ENCODE measurements around the gene LIME1. TPM values are rescaled to one million over a fixed set of nuclear protein-coding genes. Genes with fewer than 3 reads are reported as not detected.

LIME1 gene
- total and polyA plus RNA-seq, 4 donors = 6.5 to 57.6 (median 8.6) TPM

GRCh38 chr20:63787302-63787701 lies 50.8 kb downstream of the LIME1 start:
- Histone ChIP-seq H3K9me3 (ENCODE audit: control insufficient read depth, low read length) (no peaks in the 10 kb centered on the region), H3K27me3 (ENCODE audit: control insufficient read depth in 1 of 2, insufficient read depth in 2 of 2, low read length in 1 of 2) (no peaks in the 10 kb centered on the region), H3K4me1 (ENCODE audit: control insufficient read depth in 1 of 2, insufficient read depth in 2 of 2, low read length in 2 of 2) (no peaks in the 10 kb centered on the region), H3K36me3 (ENCODE audit: control insufficient read depth in 1 of 2, insufficient read depth in 2 of 2, low read length in 1 of 2) (peaks cover 0 to 5% of the 10 kb centered on the region in 2 donors), H3K4me3 (ENCODE audit: low read length in 2 of 2) (no peak overlapping the region), H3K27ac (ENCODE audit: low read depth in 1 of 2, low read length in 2 of 2) (no peak overlapping the region)
- intact Hi-C loops (cut with DNase I) = loop anchor here (2.0 to 5.0 kb wide), 3 partner anchors 75 to 185 kb away; partner anchors contain the start of genes ABHD16B (in 1 of the 2) and TPD52L2 (in 1 of the 2)
- 52 to 63% methylated on average over 11 of the region's 11 CpGs for WGBS, 2 donors
- DNase-seq (no peak), ATAC-seq (ENCODE audit: low FRiP score) (no peak)

DNA sequence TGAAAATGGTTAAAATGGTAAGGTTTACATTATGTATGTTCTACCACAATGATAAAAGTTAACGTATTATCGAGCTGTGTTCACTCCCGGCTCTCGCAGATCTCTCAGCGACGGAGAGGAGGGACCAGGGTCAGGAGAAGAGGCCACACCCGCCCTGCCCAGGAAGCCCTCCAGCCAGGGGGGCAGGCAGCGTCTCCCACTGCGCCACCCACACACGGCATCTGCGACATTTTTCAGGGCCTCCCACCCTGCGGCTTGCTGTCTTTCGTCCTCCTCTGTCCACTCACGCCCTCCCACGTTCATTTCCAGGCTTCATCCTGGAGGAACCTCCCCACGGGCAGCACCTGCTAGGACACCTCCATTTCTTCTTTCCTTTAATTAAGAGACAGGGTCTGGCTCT lies 51.3 kb downstream of the LIME1 start:
- H3K36me3 ChIP-seq (ENCODE audit: control insufficient read depth in 1 of 2, insufficient read depth in 2 of 2, low read length in 1 of 2) = peaks cover 0 to 5% of the 10 kb centered on the region in 2 donors
- intact Hi-C loops (cut with DNase I) = loop anchor here (2.0 to 5.0 kb wide), 3 partner anchors 75 to 185 kb away; partner anchors contain the start of genes ABHD16B (in 1 of the 2) and TPD52L2 (in 1 of the 2)
- H3K27me3 ChIP-seq (ENCODE audit: control insufficient read depth in 1 of 2, insufficient read depth in 2 of 2, low read length in 1 of 2) = no peaks in the 10 kb centered on the region
- H3K4me1 ChIP-seq (ENCODE audit: control insufficient read depth in 1 of 2, insufficient read depth in 2 of 2, low read length in 2 of 2) = no peaks in the 10 kb centered on the region
- H3K9me3 ChIP-seq (ENCODE audit: control insufficient read depth, low read length) = no peaks in the 10 kb centered on the region
- no peak for ATAC-seq (ENCODE audit: low FRiP score)
- H3K4me3 ChIP-seq (ENCODE audit: low read length in 2 of 2) = no peak overlapping the region
- H3K27ac ChIP-seq (ENCODE audit: low read depth in 1 of 2, low read length in 2 of 2) = no peak overlapping the region
- WGBS, 2 donors = 81 to 82% methylated on average over 16 of the region's 16 CpGs
- DNase-seq = no peak

Other genes with a start within 250 kb of the LIME1 start
- gene EEF1A2, start 237.6 kb upstream of the LIME1 start, total RNA-seq = 1 to 10 TPM in 1 of 2 donors, under 1 TPM in 1; 0.88 to 1.5 TPM
- gene EEF1A2, start 237.6 kb upstream of the LIME1 start, polyA plus RNA-seq = 1 to 10 TPM in 1 of 2 donors, under 1 TPM in 1; 0.64 to 6.0 TPM
- gene PPDPF, start 215.9 kb upstream of the LIME1 start, total RNA-seq = 100 to 1,000 TPM; 176 to 190 TPM
- gene PPDPF, start 215.9 kb upstream of the LIME1 start, polyA plus RNA-seq = 100 to 1,000 TPM; 360 to 386 TPM
- under 1 TPM; 0.19 to 0.30 TPM for gene PTK6, start 199.3 kb upstream of the LIME1 start, total RNA-seq
- 1 to 10 TPM in 1 of 2 donors, under 1 TPM in 1; 0.10 to 4.6 TPM for gene PTK6, start 199.3 kb upstream of the LIME1 start, polyA plus RNA-seq
- not detected for gene SRMS, start 188.9 kb upstream of the LIME1 start, total RNA-seq
- not detected for gene SRMS, start 188.9 kb upstream of the LIME1 start, polyA plus RNA-seq
- gene FNDC11, start 182.5 kb upstream of the LIME1 start, total RNA-seq = under 1 TPM in 1 of 2 donors, not detected in 1; 0.57 TPM
- under 1 TPM in 1 of 2 donors, not detected in 1; 0.84 TPM for gene FNDC11, start 182.5 kb upstream of the LIME1 start, polyA plus RNA-seq
- gene HELZ2, start 162.4 kb upstream of the LIME1 start, total RNA-seq = 10 to 100 TPM; 23.2 to 41.6 TPM
- gene HELZ2, start 162.4 kb upstream of the LIME1 start, polyA plus RNA-seq = 1 to 10 TPM; 2.3 to 4.8 TPM
- gene GMEB2, start 109.6 kb upstream of the LIME1 start, total RNA-seq = 10 to 100 TPM; 10.2 to 10.3 TPM
- gene GMEB2, start 109.6 kb upstream of the LIME1 start, polyA plus RNA-seq = 1 to 10 TPM; 3.9 to 9.6 TPM
- gene STMN3, start 83.2 kb upstream of the LIME1 start, total RNA-seq = 10 to 100 TPM; 10.5 to 31.2 TPM
- gene STMN3, start 83.2 kb upstream of the LIME1 start, polyA plus RNA-seq = 10 to 100 TPM; 11.3 to 26.1 TPM
- 10 to 100 TPM; 35.5 to 43.0 TPM for gene RTEL1, start 78.4 kb upstream of the LIME1 start, total RNA-seq
- 100 to 1,000 TPM in 1 of 2 donors, 1 to 10 TPM in 1; 6.8 to 114 TPM for gene RTEL1, start 78.4 kb upstream of the LIME1 start, polyA plus RNA-seq
- gene TNFRSF6B, start 40.0 kb upstream of the LIME1 start, total RNA-seq = 10 to 100 TPM in 1 of 2 donors, 1 to 10 TPM in 1; 5.9 to 11.5 TPM
- 10 to 100 TPM in 1 of 2 donors, 1 to 10 TPM in 1; 2.1 to 73.9 TPM for gene TNFRSF6B, start 40.0 kb upstream of the LIME1 start, polyA plus RNA-seq
- gene ARFRP1, start 28.7 kb upstream of the LIME1 start, total RNA-seq = 10 to 100 TPM; 46.3 to 51.7 TPM
- gene ARFRP1, start 28.7 kb upstream of the LIME1 start, polyA plus RNA-seq = 10 to 100 TPM; 28.9 to 76.2 TPM
- gene ZGPAT, start 28.6 kb upstream of the LIME1 start, total RNA-seq = 10 to 100 TPM; 20.8 to 28.6 TPM
- 10 to 100 TPM; 22.5 to 49.5 TPM for gene ZGPAT, start 28.6 kb upstream of the LIME1 start, polyA plus RNA-seq
- 10 to 100 TPM; 49.9 to 72.4 TPM for gene SLC2A4RG, start 3.1 kb downstream of the LIME1 start, total RNA-seq
- 10 to 100 TPM; 24.7 to 86.7 TPM for gene SLC2A4RG, start 3.1 kb downstream of the LIME1 start, polyA plus RNA-seq
- gene ZBTB46, start 94.6 kb downstream of the LIME1 start, total RNA-seq = 10 to 100 TPM; 17.4 to 22.7 TPM
- 1 to 10 TPM in 1 of 2 donors, under 1 TPM in 1; 0.50 to 2.1 TPM for gene ZBTB46, start 94.6 kb downstream of the LIME1 start, polyA plus RNA-seq
- gene ABHD16B, start 124.8 kb downstream of the LIME1 start, total RNA-seq = not detected
- gene ABHD16B, start 124.8 kb downstream of the LIME1 start, polyA plus RNA-seq = under 1 TPM in 1 of 2 donors, not detected in 1; 0.38 TPM
- gene TPD52L2, start 128.6 kb downstream of the LIME1 start, total RNA-seq = 100 to 1,000 TPM in 1 of 2 donors, 10 to 100 TPM in 1; 91.2 to 110 TPM
- gene TPD52L2, start 128.6 kb downstream of the LIME1 start, polyA plus RNA-seq = 100 to 1,000 TPM in 1 of 2 donors, 10 to 100 TPM in 1; 89.8 to 112 TPM
- 10 to 100 TPM; 34.6 to 38.1 TPM for gene DNAJC5, start 158.5 kb downstream of the LIME1 start, total RNA-seq
- gene DNAJC5, start 158.5 kb downstream of the LIME1 start, polyA plus RNA-seq = 10 to 100 TPM; 16.2 to 17.2 TPM
- 10 to 100 TPM; 27.2 to 39.5 TPM for gene UCKL1, start 219.8 kb downstream of the LIME1 start, total RNA-seq
- gene UCKL1, start 219.8 kb downstream of the LIME1 start, polyA plus RNA-seq = 10 to 100 TPM; 24.3 to 85.0 TPM
- 10 to 100 TPM; 10.8 to 16.5 TPM for gene ZNF512B, start 233.3 kb downstream of the LIME1 start, total RNA-seq
- 10 to 100 TPM in 1 of 2 donors, 1 to 10 TPM in 1; 1.5 to 10.8 TPM for gene ZNF512B, start 233.3 kb downstream of the LIME1 start, polyA plus RNA-seq
- gene SAMD10, start 243.0 kb downstream of the LIME1 start, total RNA-seq = 1 to 10 TPM in 1 of 2 donors, under 1 TPM in 1; 0.84 to 4.1 TPM
- gene SAMD10, start 243.0 kb downstream of the LIME1 start, polyA plus RNA-seq = 1 to 10 TPM; 1.8 to 2.0 TPM
- gene PRPF6, start 244.5 kb downstream of the LIME1 start, total RNA-seq = 10 to 100 TPM; 50.3 to 59.1 TPM
- gene PRPF6, start 244.5 kb downstream of the LIME1 start, polyA plus RNA-seq = 10 to 100 TPM; 20.9 to 53.3 TPM